HepG2 (cell line): Measurements from ENCODE around the gene IKBKE.

Experiments used
- POLR2A ChIP-seq, 2 experiments: IDR thresholded peaks; 2 replicates each; pipeline ENCODE4 v1.6.1; 2011; ENCODE audit warnings: low read depth in 2 of 2, low read length in 2 of 2, mild to moderate bottlenecking in 1 of 2, moderate library complexity in 1 of 2; ENCODE audit not compliant: insufficient read depth in 1 of 2
- SMAD3 ChIP-seq: sonication (generic); formaldehyde crosslinking; IDR thresholded peaks from 2 replicates; pipeline ENCODE4 v1.4.0; 2020; ENCODE audit warnings: missing genetic modification reagents
- SUZ12 ChIP-seq: fragments of 150-350 bp; IDR thresholded peaks from 2 replicates; pipeline ENCODE4 v1.6.1; 2014; ENCODE audit warnings: low read depth, low read length
- ZC3H13 ChIP-seq: sonication (generic); formaldehyde crosslinking; IDR thresholded peaks from 2 replicates; pipeline ENCODE4 v1.8.1; 2023; ENCODE audit warnings: mild to moderate bottlenecking, missing genetic modification reagents, moderate library complexity
- ZNF792 ChIP-seq: IDR thresholded peaks from 2 replicates; pipeline ENCODE4 v1.6.1; 2016
- TF ChIP-seq, protein P1 (sequence below): sonication (generic); formaldehyde crosslinking; IDR thresholded peaks from 2 replicates; pipeline ENCODE4 v1.5.0; 2020; ENCODE audit warnings: mild to moderate bottlenecking, missing genetic modification reagents, moderate library complexity
- TF ChIP-seq, protein P2 (sequence below): sonication (generic); formaldehyde crosslinking; IDR thresholded peaks from 2 replicates; pipeline ENCODE4 v1.5.0; 2020; ENCODE audit warnings: mild to moderate bottlenecking, missing genetic modification reagents
- TF ChIP-seq, protein P3 (sequence below): IDR thresholded peaks from 2 replicates; pipeline ENCODE4 v1.6.1; 2016; ENCODE audit warnings: mild to moderate bottlenecking
- TF ChIP-seq, protein P4 (sequence below): sonication (generic); formaldehyde crosslinking; IDR thresholded peaks from 2 replicates; pipeline ENCODE4 v1.5.1; 2020; ENCODE audit warnings: missing genetic modification reagents, mild to moderate bottlenecking, borderline replicate concordance

DNA sequence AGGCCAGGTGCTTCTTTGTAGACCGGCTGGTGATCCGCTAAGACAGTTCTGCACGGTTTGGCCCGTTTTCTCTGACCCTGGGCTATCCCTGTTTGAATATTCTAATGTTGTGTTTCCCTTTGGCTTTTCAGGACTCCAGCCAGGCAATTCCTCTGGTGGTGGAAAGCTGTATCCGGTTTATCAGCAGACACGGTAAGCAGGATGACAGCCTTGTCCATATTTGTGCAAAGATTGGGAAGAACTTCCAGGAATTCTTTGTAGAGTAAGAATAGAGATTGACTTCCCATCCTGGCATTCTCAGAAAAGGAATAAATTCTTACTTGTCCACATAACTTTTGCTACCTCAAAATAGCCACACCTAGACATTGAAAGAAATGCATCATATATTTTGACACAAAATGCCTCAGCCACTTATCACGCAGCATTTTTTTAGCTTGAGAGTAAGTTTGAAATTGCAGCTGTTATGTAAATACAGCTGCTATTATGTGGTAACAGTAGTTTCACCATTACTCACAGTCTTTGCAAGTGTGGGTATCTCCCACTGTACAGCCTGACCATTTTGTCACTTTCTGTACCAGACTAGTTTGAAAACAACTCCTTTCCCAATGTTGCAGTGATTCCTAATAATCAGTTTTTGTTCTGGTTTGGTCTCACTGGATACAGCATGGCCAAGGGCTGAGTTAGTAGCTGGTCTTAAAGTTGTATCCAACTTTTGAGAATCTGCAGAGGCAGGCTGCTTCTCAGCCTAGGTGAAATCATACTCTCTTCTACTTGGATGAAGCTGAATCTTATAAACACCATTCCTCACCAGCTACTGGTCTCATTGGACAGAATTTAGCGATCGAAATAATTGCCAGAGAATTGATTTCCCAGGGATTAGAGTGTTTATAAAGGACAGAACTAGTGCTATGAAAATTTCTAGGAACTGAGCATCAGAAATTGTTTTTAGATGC, 40.0 kb upstream of the IKBKE start:
- TF ChIP-seq, protein P1, sequence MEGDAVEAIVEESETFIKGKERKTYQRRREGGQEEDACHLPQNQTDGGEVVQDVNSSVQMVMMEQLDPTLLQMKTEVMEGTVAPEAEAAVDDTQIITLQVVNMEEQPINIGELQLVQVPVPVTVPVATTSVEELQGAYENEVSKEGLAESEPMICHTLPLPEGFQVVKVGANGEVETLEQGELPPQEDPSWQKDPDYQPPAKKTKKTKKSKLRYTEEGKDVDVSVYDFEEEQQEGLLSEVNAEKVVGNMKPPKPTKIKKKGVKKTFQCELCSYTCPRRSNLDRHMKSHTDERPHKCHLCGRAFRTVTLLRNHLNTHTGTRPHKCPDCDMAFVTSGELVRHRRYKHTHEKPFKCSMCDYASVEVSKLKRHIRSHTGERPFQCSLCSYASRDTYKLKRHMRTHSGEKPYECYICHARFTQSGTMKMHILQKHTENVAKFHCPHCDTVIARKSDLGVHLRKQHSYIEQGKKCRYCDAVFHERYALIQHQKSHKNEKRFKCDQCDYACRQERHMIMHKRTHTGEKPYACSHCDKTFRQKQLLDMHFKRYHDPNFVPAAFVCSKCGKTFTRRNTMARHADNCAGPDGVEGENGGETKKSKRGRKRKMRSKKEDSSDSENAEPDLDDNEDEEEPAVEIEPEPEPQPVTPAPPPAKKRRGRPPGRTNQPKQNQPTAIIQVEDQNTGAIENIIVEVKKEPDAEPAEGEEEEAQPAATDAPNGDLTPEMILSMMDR = no peak
- TF ChIP-seq ZC3H13 (CRISPR knock-in tag) (no peak), POLR2A (IDR thresholded peaks at IDR 0.05; ENCODE audit: insufficient read depth in 1 of 2, low read depth in 2 of 2, low read length in 2 of 2) (no peak), SUZ12 (no peak), SMAD3 (CRISPR knock-in tag) (no peak), ZNF792 (no peak)
- TF ChIP-seq, protein P2, sequence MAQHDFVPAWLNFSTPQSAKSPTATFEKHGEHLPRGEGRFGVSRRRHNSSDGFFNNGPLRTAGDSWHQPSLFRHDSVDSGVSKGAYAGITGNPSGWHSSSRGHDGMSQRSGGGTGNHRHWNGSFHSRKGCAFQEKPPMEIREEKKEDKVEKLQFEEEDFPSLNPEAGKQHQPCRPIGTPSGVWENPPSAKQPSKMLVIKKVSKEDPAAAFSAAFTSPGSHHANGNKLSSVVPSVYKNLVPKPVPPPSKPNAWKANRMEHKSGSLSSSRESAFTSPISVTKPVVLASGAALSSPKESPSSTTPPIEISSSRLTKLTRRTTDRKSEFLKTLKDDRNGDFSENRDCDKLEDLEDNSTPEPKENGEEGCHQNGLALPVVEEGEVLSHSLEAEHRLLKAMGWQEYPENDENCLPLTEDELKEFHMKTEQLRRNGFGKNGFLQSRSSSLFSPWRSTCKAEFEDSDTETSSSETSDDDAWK (CRISPR knock-in tag) = no peak
- TF ChIP-seq, protein P3, sequence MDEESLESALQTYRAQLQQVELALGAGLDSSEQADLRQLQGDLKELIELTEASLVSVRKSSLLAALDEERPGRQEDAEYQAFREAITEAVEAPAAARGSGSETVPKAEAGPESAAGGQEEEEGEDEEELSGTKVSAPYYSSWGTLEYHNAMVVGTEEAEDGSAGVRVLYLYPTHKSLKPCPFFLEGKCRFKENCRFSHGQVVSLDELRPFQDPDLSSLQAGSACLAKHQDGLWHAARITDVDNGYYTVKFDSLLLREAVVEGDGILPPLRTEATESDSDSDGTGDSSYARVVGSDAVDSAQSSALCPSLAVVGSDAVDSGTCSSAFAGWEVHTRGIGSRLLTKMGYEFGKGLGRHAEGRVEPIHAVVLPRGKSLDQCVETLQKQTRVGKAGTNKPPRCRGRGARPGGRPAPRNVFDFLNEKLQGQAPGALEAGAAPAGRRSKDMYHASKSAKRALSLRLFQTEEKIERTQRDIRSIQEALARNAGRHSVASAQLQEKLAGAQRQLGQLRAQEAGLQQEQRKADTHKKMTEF = no peak
- TF ChIP-seq, protein P4, sequence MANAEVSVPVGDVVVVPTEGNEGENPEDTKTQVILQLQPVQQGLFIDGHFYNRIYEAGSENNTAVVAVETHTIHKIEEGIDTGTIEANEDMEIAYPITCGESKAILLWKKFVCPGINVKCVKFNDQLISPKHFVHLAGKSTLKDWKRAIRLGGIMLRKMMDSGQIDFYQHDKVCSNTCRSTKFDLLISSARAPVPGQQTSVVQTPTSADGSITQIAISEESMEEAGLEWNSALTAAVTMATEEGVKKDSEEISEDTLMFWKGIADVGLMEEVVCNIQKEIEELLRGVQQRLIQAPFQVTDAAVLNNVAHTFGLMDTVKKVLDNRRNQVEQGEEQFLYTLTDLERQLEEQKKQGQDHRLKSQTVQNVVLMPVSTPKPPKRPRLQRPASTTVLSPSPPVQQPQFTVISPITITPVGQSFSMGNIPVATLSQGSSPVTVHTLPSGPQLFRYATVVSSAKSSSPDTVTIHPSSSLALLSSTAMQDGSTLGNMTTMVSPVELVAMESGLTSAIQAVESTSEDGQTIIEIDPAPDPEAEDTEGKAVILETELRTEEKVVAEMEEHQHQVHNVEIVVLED (CRISPR knock-in tag) = no peak
